Activated CD8-positive, alpha-beta T cell treated with anti-CD3 and anti-CD28 coated beads for 36 hours (primary cell): ENCODE measurements around the gene ZNF681. TPM values are rescaled to one million over a fixed set of nuclear protein-coding genes. Genes with fewer than 3 reads are reported as not detected.
A peak's percentile ranks its signal among the peaks of the same experiment; 100 is the strongest.

Experiments
- ATAC-seq: fragments of 200-7000 bp; cut with Tn5 transposase; one replicate; pipeline ENCODE4 v1.10.0; 2021; ENCODE audit warnings: mild to moderate bottlenecking, moderate library complexity
- CTCF ChIA-PET: fragments of 350-600 bp; sonication (Branson Sonifier 250); formaldehyde crosslinking; loops from one replicate; lab custom pipeline; 2021; ENCODE audit warnings: antibody characterized with exemption; lab: Charles Lee
- POLR2A ChIA-PET: fragments of 350-600 bp; sonication (Branson Sonifier 250); formaldehyde crosslinking; loops from one replicate; lab custom pipeline; 2021; ENCODE audit warnings: antibody characterized with exemption; lab: Charles Lee
- DNase-seq: peaks from one replicate; pipeline ENCODE4 v3.0.0-alpha.2; 2020
- H3K27ac Mint-ChIP-seq: one replicate; pipeline ENCODE4 v1.8.0; 2021; ENCODE audit warnings: mild to moderate bottlenecking, mixed read lengths
- H3K27me3 Mint-ChIP-seq: one replicate; pipeline ENCODE4 v1.8.0; 2021; ENCODE audit warnings: mixed read lengths
- H3K36me3 Mint-ChIP-seq: one replicate; pipeline ENCODE4 v1.8.0; 2021; ENCODE audit warnings: low read depth, mixed read lengths
- H3K4me1 Mint-ChIP-seq: one replicate; pipeline ENCODE4 v1.8.0; 2021; ENCODE audit warnings: low read depth, mixed read lengths
- H3K4me3 Mint-ChIP-seq: one replicate; pipeline ENCODE4 v1.8.0; 2021; ENCODE audit warnings: mild to moderate bottlenecking, moderate library complexity, mixed read lengths
- H3K9me3 Mint-ChIP-seq: one replicate; pipeline ENCODE4 v1.8.0; 2021; ENCODE audit warnings: mixed read lengths
- CTCF ChIP-seq: fragments of 200-600 bp; IDR thresholded peaks from one replicate; pipeline ENCODE4 v1.8.0; 2022; ENCODE audit warnings: antibody characterized with exemption, mild to moderate bottlenecking
- intact Hi-C: fragments of 100-400 bp; cut with micrococcal nuclease; formaldehyde crosslinking; loops from one replicate; pipeline ENCODE4 v1.10.0; 2022
- total RNA-seq, 2 experiments: library from RNA; stranded (reverse); gene quantifications; one replicate each; pipeline ENCODE4 v1.2.3, GENCODE V29; 2021

ZNF681 gene
- total RNA-seq, 2 experiments from 2014 or later: 5.0 to 6.4 TPM

- Mint-ChIP-seq H3K27me3 (no peaks in the 10 kb centered on the region), H3K4me3 (no peak overlapping the region), H3K27ac (peak overlapping the region; percentile 5), H3K4me1 (peaks cover 18% of the 10 kb centered on the region), H3K9me3 (peaks cover 2% of the 10 kb centered on the region), H3K36me3 (peaks cover 45% of the 10 kb centered on the region)
- ChIA-PET POLR2A (no interaction called here), CTCF (no interaction called here)
- DNase-seq (peak; percentile 48), ATAC-seq (peak; percentile 59)
- intact Hi-C loops: no loop called here
- no peak for TF ChIP-seq CTCF
These were observed 18.5 kb upstream of the ZNF681 start for GRCh38 chr19:23777216-23777615.

- CTCF ChIA-PET: no interaction called here
- H3K27ac Mint-ChIP-seq: peak overlapping the region; percentile 5
- peaks cover 2% of the 10 kb centered on the region for H3K9me3 Mint-ChIP-seq
- intact Hi-C loops: no loop called here
- TF ChIP-seq CTCF: no peak
- ATAC-seq (no peak), DNase-seq (no peak)
- POLR2A ChIA-PET: no interaction called here
- H3K27me3 Mint-ChIP-seq: no peaks in the 10 kb centered on the region
- H3K4me3 Mint-ChIP-seq: no peak overlapping the region
- H3K4me1 Mint-ChIP-seq: peaks cover 23% of the 10 kb centered on the region
- peaks cover 43% of the 10 kb centered on the region for H3K36me3 Mint-ChIP-seq
These were observed 18.0 kb upstream of the ZNF681 start for GRCh38 chr19:23776507-23777205.

DNA sequence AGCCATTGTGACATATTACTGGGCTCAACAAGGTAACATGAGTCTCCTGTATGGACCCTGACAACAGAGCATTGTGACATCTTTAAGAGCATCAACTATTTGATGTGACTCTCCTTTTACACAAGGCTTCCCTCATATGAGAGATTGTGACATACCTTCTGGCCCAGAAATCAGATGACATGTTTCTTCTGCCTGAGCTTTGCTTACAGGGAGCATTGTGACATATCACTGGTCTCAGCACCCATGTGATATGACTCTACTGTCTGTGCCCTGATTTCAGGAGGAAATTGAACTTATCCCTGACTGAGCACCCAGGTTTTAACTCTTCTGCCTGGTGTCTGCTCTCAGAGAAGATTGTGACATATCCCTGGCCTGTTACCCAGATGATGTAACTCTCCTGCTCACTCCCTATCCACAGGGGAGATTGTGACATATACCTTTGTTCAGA, 15.9 kb upstream of the ZNF681 start:
- TF ChIP-seq CTCF: no peak
- no peak for ATAC-seq
- POLR2A ChIA-PET: no interaction called here
- DNase-seq: no peak
- Mint-ChIP-seq H3K4me1 (peaks cover 43% of the 10 kb centered on the region), H3K36me3 (peaks cover 45% of the 10 kb centered on the region), H3K9me3 (peaks cover 2% of the 10 kb centered on the region), H3K27ac (no peak overlapping the region), H3K27me3 (no peaks in the 10 kb centered on the region), H3K4me3 (no peak overlapping the region)
- intact Hi-C loops: no loop called here
- CTCF ChIA-PET: no interaction called here

DNA sequence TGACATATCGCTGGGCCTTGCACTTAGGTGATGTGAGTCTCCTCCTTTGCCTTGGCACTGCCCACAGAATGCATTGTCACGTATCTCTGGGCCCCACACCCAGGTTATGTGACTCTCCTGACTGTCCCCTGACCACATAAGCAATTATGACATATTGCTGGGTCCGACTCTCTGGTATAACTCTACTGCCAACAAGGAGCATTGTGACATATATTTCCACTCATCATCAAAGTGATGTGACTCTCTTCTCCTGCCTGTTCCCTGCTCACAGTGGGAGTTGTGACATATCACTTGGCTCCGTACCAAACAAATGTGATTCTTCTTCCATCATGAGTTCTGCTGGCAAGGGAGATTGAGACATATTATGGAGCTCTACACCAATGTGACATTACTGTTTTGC, 15.4 kb upstream of the ZNF681 start:
- H3K27me3 Mint-ChIP-seq: no peaks in the 10 kb centered on the region
- H3K27ac Mint-ChIP-seq: no peak overlapping the region
- ATAC-seq (no peak), DNase-seq (no peak)
- intact Hi-C loops: no loop called here
- ChIA-PET CTCF (no interaction called here), POLR2A (no interaction called here)
- H3K4me1 Mint-ChIP-seq: peaks cover 44% of the 10 kb centered on the region
- H3K36me3 Mint-ChIP-seq: peaks cover 41% of the 10 kb centered on the region
- H3K9me3 Mint-ChIP-seq: no peaks in the 10 kb centered on the region
- no peak for TF ChIP-seq CTCF
- H3K4me3 Mint-ChIP-seq: no peak overlapping the region

- peaks cover 42% of the 10 kb centered on the region for H3K4me1 Mint-ChIP-seq
- intact Hi-C loops: no loop called here
- no peak for ATAC-seq
These were observed 14.0 kb upstream of the ZNF681 start for GRCh38 chr19:23772675-23773063.

More at GRCh38 chr19:23772675-23773063, 14.0 kb upstream of the ZNF681 start:
- H3K36me3 Mint-ChIP-seq: peaks cover 34% of the 10 kb centered on the region
- ChIA-PET POLR2A (no interaction called here), CTCF (no interaction called here)
- DNase-seq: no peak
- H3K4me3 Mint-ChIP-seq: no peak overlapping the region
- no peaks in the 10 kb centered on the region for H3K27me3 Mint-ChIP-seq
- H3K9me3 Mint-ChIP-seq: no peaks in the 10 kb centered on the region
- no peak overlapping the region for H3K27ac Mint-ChIP-seq
- no peak for TF ChIP-seq CTCF
